Measurements from ENCODE around the gene ZBTB7C.

DNA sequence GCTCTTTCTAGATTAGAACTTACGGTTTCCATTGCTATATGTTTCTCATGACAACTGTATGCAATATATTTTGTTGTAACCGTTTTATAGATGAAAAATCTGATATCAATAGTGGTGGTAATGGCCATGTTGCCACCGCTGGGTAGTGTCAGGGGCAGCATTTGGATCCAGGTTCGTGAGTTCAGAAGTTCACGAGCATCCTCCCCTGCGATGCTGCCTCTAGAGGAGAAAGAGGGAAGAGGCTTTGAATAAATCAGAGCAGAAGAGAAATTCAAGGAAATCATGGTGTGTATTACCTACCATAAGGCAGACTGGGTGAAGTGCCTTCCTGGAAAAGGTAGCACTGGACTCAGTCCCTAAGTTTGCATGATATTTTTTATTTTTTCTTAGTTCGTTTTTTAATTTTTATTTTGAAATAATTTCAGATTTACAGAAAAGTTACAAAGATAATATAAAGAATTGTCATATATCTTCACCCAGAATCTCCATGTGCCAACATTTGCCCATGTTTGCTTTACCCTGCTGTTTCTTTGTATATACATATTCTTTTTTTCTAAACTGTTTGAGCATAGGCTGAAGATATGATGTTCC is 3.3 kb upstream of the ZBTB7C start:
- TF ChIP-seq, protein P1, sequence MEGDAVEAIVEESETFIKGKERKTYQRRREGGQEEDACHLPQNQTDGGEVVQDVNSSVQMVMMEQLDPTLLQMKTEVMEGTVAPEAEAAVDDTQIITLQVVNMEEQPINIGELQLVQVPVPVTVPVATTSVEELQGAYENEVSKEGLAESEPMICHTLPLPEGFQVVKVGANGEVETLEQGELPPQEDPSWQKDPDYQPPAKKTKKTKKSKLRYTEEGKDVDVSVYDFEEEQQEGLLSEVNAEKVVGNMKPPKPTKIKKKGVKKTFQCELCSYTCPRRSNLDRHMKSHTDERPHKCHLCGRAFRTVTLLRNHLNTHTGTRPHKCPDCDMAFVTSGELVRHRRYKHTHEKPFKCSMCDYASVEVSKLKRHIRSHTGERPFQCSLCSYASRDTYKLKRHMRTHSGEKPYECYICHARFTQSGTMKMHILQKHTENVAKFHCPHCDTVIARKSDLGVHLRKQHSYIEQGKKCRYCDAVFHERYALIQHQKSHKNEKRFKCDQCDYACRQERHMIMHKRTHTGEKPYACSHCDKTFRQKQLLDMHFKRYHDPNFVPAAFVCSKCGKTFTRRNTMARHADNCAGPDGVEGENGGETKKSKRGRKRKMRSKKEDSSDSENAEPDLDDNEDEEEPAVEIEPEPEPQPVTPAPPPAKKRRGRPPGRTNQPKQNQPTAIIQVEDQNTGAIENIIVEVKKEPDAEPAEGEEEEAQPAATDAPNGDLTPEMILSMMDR (conservative IDR thresholded peaks at IDR 0.05; ENCODE audit: low read depth, low read length) = peak; percentile 78
- no peak for TF ChIP-seq EZH2 (IDR thresholded peaks at IDR 0.05; ENCODE audit: borderline replicate concordance, low read depth, low read length, poor library complexity, severe bottlenecking)
